Stimulated activated CD4-positive, alpha-beta T cell treated with anti-CD3 and anti-CD28 coated beads, Interleukin-4, amount 100 ng/mL, for 4 hours (primary cell): ENCODE measurements around the gene ADAM22.
"Not testable (repeated sequence)": the region's sequence is repeated elsewhere in the genome, so short reads cannot be mapped to it uniquely, and the experiment has no call there.

Source experiments
- DNase-seq, 2 experiments: peaks; one replicate each; pipeline ENCODE4 v3.0.0-alpha.2; 2020

The ADAM22 gene

DNA sequence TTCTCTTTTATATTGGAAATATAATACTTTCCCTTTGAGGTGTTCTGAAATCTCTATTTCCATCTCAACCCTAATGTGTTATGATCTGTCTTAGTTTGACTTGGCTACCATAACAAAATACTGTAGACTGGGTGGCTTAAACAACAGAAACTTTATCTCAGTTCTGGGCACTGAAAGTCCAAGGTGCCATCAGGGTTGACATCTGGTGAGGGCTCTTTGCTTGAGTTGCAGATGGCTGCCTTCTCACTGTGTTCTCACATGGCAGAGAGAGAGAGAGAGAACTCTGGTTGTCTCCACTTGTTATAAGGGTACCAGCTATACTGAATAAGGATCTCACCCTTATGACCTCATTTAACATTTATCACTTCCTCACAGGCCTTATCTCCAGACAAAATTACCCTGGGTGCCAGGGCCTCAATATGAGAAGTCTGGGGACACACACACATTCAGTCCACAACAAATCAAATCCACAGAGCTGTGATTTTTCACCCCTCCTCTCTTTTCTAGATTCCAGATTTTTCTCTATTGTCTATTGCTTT, 181.3 kb downstream of the ADAM22 start:
- DNase-seq = no peak

DNA sequence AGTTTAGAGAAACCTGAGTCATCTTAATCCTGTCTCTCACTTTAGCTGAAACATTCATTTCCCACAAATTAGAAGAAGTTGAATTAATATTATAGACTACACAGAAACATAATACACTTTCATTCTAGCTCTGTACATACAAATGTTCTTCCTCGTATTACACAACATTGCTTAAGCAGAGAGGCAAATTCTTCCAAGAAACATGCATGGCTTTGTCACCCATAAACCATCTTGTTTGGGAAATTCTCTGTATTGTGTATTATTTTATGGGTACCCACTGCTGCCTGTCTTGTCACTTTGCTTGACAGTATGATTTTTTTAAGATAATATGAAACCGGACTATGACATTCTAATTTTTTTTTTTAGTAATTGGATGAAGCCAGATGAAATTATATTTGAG, 181.8 kb downstream of the ADAM22 start:
- DNase-seq = no peak

DNA sequence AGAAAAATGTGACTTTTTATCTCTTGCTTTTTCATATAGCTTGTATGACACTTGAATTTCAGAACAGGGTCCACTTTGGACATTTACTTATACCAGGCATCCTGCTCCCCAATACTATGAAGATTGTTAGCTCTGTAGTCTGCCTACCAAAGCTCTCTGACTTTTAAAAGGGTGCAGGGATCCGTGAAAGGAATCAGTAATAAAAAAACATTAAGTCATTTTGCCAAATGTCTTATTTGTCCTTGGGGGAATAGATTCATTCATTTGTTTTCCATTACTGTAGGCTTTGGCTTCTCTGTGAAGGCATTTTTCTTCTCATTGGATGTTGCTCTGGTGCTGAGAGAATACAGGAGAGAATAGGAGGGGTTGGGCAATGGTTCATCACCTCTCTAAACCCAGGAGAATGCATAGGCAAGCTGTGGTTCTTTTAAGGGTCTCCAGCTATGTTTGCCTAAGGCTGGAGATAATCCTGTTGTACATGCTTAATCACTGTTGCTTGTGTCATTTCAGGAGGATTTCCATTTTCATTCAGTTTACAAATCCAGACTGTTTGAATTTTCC, 182.3 kb downstream of the ADAM22 start:
- DNase-seq = no peak

DNA sequence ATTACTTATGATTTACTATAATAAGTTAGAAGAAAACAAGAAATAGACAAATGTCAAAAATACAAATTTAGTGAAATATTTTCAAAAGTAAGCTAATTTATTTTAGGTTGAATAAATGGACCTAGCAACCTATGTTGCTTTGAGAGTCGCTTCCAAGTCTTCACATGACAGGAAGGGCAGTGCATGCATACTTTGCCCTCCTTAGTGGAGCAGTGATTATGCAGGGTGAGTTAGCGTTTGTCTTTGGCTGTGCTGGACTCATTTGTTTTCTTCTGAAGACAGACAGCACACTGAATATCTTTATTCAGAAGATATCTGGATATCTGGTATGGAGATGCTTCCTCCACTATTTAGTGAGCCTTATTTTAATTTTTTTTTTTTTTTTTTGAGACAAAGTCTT, 183.3 kb downstream of the ADAM22 start:
- no peak for DNase-seq

DNA sequence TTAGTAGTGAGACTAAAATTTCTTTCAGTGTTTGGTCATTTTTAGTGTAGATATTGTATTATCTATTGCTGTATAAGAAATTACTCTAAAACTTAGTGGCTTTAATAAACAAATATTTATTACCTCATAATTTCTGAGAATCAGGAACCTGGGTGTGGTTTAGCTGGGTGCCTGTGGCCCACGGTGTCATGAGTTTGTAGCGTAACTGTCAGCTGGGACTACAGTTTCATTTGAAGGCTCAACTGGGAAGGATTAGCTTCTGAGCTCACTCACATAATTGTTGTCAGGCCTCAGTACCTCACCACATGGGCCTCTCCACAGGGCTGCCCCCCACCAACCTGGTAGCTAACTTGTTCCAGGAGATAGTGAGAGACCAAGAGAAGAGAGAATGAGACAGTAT, 187.3 kb downstream of the ADAM22 start:
- no peak for DNase-seq

DNA sequence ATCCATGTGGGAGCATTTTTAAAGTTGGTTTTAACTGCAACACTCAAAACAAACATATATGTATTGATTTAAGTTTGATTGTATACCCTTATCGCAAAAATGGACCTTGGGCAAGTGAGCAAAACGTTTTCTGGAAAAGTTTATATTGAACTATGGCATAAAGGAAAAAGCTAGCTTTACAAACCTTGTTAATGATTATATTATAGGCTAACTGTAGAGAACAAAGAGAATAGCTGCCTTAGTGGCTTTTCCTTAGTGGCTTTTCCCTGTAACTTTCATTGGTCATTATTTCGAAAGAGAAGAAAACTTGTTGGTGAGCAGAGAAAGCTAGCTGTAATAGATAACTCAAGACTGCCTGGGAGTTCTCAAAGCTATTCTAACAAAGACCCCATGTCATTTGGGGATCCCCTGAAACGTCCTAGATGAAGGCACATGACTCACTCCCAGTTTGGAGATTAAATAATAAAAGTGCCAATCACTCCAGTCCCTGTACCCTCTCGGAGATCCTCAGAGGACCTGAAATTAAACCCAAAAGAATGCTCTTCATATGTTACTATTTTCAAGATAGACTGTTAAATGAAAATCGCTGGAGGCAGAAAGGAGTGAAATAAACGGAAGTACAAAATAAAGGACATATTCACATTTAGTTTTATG, 193.7 kb downstream of the ADAM22 start:
- DNase-seq = no peak

DNA sequence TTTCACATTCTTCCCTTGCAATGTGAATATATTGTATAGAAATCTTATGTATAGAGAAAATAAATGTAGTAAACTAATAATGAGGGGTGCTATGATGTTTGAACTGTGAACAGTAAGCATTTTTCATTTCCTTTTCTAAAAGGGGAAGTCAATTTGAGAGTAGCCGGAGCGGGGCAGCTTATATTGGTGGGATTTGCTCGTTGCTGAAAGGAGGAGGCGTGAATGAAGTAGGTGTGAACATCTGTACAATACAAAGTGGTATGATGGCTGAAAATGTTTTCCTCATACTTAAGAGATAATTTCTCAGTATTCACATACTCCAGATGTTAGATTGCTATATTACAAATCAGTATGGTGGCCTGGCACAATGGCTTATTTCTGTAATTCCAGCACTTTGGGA, 198.7 kb downstream of the ADAM22 start:
- DNase-seq = no peak

DNA sequence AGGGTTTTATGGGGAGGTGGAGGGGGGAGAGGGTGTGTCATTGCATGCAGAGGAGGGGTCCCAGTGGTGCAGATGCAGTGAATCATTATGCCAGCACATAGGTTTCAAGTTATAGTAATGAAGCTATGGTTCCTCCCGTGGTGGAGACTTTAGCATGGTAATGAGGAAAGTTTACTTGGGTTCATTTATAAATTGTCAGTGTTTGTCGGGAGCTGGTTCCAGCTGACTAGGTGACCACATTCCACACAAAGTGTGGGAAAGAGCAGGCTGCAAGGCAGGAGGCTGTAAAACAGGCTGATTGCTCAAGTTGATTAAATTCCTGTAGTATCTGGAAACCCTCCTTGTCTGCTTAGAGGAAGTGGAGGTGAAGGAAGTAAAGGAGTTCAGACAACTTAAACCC, 206.9 kb downstream of the ADAM22 start:
- DNase-seq = no peak

DNA sequence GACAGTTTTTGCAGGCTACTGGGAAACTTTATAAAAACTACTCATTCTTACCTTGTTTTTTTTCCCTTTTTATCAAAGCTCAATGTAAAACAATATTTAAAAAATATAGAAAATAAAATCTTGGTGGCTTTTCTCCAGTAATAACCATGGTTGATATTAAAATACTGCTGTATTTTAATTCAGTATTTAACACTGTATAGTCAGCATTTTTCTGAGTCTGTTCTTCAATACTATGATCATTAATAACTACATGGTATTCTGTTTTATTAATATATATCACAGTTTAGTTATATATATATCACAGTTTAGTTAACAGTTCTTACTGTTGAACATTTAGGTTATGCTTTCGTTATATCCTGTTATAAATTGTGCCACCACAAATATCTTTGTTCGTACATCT, 207.4 kb downstream of the ADAM22 start:
- no peak for DNase-seq

DNA sequence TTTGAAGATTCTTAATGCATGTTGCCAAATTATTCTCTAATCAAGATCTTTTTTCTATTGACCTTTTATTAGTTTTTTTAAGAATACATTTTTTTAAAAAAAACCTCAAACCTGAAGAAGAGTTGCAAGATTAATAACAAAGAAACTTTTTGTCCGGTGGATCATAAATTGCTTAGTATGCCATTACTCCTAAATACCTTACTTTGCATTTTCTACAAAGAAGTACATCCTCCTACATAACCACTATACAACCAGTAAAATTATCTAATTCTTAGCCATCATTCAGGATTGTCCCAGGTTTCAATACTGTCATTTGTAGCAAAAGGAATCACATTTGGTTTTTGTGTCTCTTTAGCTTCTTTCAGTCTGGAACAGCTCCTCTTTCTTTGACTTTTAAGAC, 207.9 kb downstream of the ADAM22 start:
- no peak for DNase-seq

DNA sequence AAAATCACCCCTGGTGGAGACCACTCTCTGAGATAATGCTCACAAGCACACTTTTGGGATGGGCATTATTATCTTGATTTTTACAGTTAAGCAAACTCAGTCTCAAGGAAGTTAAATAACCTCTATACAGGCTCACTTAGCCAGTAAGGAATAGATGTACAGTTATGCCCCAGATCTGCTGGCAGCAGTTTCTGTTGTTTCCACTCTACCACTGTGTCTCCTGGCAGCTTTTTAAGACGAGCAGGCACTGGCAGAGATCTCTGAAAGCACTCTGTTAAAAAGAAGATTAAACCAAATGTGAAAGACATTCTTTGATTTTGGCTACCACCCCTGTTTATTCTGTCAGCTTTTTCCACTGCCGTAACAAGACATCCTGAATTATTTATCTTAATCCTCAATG, 212.6 kb downstream of the ADAM22 start:
- DNase-seq = no peak

DNA sequence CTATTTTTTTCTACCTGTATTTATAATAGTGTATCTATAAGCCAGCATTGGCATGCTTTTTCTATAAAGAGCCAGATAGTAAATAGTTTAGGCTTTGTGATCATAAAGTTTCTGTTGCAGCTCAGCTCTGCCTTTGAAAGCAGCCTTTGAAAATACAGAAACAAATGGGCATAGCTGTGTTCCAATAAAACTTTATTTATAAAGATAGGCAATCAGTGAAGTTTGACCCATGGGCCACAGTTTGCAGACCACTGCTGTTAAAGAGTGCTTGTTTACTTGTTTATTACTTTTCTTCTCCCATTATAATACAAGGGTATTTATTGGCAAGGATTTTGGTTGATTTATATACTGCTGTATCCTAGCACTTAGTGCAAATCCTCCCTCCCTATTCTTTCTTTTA, 213.3 kb downstream of the ADAM22 start:
- DNase-seq = no peak

DNA sequence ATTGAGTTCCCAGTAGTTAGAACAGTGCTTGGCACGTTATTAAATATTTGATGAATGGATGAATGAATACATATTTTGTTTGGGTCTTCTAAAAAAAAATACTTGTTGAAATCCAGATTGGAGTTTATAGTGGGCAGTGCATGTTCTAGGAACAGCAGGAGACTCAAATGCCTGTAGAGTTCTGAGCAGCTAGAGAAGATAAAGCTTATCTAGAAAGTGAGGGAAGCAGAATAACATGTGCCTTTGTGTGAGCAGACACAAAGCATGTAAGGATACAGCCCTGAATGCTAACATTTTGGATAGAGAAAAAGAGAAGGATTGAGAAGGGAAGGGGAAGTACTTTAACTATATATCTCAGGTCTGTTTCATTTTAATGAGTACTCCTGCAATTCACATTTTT, 213.9 kb downstream of the ADAM22 start:
- no peak for DNase-seq

DNA sequence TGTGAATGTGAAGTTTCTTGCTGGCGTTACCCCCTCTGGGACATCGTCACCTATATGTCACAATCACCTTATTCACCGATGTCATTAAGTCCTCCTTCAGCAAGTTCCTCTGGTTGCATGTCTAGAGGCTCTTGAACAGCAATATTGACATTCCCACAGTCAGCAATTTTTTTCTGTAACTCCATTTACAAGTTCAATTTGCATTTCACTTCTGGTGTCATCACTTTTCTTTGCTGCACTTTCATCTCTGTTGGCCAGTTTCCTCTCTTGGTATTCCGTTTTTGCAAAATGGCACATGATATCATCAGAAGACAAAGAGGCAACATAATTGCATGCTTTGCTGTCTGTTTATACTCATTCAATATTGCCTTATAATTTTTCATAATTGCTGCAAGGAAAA, 216.0 kb downstream of the ADAM22 start:
- DNase-seq = no peak

DNA sequence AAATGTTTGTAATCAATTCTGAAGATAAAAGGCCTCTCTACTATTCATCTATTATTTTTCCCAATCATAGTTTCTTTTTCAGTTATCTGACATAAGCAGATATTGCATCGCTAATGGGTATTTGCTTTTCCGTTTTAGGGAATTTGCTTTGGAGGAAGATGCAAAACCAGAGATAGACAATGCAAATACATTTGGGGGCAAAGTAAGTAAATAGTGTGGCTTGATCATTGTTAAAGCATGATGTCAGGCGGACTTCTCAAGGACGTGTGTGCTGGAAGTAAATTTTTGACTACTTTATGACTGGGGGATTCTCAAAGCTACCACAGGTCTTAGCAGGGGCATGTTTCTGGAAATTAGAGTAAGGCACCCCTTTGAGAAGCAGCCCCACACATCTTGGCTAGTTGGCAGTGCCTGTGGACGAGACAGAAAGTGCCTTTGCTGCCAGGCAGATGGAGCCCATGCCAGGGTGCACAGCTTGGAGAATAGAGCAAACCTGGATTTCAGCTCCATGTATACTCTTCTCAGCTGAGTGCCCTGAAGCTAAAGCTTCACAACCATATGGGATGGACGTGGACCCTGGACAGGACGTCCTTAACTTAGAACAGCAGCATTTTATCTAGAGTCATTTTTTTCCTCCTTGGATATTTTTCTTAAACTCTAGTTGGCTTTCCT, 217.2 kb downstream of the ADAM22 start:
- no peak for DNase-seq

DNA sequence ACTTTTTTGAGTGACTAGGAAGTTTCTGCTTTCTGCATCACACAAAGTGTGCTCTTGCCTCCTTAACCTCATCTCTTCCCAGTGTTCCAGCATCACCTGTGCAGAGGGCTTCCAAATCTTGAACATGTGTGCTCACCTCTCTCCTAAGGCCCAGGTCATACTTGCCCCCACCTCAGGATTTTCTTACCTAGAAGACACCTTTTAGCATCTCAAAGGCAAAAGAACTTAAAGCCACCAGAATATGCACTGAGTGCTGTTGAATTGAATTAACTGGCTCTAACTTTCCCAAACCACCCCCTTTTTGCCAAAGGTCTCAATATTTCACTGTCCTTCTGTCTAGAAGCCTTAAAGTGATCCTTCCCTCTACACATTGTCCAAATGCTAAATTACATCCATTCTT, 219.3 kb downstream of the ADAM22 start:
- DNase-seq = no peak

DNA sequence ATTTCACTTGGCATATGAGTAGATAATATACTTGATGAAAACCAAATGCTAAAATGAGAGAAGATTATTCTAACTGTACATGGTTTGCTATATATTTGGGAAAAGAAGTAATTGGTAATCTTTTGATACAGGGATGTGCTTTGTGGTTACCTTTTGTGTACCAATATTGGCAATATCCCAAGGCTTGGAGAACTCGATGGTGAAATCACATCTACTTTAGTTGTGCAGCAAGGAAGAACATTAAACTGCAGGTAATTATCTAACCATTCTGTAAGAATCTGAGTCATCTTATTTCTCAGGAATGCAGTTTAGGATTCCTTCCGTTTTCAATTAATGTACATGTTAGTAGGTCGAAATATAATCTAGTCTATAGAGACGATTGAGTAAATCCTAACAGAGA, 221.7 kb downstream of the ADAM22 start:
- DNase-seq = no peak

DNA sequence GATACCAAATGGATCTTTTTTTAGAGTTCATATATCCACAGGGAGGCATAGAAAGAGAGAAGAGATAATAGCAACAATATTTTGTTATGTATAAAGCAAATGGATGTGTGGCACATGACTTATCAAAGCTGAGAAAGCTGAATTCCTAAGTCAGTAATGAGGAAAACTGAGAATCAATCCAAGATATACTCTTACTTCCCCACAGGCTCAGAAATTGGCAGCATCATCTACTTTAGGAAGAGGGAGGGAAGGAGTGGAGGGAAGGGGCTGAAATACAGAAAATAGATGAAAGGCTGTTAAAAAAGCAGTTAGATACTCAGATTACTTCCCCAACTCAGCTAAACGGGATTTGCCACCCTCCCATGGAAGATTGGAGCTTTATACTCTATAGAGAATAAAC, 222.3 kb downstream of the ADAM22 start:
- DNase-seq = no peak

DNA sequence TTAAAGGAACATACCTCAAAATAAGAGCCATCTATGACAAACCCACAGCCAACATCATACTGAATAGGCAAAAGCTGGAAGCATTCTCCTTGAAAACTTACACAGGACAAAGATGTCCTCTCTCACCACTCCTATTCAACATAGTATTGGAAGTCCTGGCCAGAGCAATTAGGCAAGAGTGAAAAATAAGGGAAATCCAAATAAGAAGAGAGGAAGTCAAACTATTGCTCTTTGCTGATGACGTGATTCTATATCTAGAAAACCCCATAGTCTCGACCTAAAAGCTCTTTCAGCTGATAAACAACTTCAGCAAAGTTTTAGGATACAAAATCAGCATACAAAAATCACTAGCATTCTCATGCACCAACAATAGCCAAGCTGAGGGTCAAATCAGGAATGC, 225.7 kb downstream of the ADAM22 start:
- not testable (repeated sequence) for DNase-seq

DNA sequence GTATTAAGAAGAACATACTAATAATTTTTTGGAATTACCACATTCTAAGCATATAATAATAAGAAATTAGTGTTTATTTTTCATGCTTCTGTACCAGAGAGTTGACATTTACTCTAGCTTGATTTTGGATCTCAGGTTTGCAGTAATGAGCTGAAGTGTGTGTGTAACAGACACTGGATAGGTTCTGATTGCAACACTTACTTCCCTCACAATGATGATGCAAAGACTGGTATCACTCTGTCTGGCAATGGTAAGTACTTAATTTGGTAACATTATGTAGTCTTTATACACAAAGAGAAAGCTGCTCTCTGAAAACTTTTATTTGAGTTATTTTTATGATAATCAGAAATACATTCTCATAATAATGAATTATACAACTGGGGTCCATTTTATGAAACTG, 231.6 kb downstream of the ADAM22 start:
- DNase-seq = no peak

DNA sequence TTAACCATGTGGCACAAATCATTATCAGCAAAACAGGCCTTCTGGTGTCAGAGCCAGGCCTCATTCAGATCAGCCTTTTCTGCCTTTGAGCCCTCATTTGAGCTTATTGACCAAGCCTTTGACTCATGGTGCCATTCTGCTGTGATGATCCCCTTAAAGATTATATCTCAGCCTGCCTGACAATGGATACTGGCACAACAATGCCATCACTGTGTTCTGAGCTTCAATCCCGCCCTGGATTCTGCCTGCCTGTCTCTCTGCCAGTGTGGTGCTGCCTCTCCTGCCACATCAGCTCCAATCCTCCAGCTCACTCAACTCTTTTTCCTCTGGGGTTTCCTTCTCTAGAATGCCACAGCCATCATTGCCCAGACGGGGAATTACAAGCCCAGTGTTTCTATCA, 233.2 kb downstream of the ADAM22 start:
- no peak for DNase-seq

DNA sequence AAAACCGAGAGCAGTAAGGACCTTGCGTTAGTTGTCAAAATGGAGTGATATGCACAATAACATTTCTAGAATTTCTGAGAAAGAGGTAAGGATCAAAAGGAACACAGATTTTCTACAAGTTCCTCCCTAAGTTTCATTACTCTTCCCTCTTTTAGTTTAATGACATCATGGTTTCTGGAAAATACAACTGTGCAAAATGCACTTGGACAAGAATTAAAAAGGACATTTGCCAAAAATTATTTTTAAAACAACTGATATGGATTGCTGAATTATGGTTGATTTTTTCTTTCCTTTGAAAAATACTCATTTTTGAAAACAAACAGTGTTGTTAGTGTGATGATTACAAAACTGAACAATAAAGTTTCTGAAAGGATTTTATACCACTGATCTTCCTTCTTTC, 233.7 kb downstream of the ADAM22 start:
- DNase-seq = no peak

DNA sequence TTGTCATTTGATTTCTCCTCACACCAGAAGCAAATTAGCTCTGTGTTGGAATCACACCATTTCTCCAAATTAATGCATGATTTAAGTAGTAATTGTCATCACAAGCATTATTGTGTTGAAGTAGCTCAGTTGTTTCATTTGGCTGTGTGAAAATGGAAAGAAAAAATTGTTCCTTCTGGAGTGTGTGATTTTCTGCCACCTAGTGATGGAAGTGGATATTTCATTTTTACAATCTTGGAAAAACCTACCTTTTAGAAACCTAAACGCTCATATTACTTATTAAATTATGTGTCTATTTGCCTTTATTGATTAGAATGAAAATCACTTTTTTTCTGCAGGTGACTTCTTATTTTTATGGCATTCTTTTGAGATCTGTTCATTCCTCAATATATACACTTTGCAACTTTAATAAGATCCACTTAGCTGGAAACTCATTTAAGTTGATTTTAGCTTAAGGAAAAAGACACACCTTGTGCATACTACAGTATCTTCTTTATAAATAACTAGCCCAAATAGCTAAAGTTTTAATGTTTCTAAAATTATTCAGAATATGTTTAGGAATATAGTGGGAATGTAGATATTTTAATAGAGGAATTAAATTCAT, 235.8 kb downstream of the ADAM22 start:
- no peak for DNase-seq

DNA sequence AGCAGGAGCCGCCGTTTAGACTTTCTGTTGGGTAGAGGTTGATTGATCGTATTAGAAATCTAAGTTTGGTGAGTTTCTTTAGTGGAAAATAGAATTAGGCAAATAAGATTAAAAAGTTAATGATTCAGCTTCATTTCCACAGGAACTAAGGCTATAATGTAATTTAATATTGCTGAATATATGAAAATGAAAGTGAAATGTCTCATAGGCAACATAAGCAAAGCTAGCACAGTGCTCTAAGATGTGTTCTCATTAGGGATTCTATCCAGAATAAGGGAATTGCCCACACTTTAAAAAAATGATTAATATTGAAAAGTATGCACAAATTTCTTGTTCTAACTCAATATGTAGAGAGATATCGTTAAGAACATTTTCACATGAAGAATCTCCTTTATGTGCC, 238.8 kb downstream of the ADAM22 start:
- DNase-seq = no peak
